Neural progenitor cell (in vitro differentiated cells): ENCODE results near the gene ZNF639. TPM values are rescaled to one million over a fixed set of nuclear protein-coding genes. Genes with fewer than 3 reads are reported as not detected.

Source experiments
- DNase-seq: peaks from one replicate; pipeline ENCODE4 v3.0.0-alpha.2; 2016; ENCODE audit warnings: low spot score
- H2AFZ ChIP-seq: fragments of 200-600 bp; sonication (generic); replicated peaks from 2 replicates; pipeline ENCODE4 v1.6.1; 2016; ENCODE audit warnings: antibody characterized with exemption
- H3F3A ChIP-seq: fragments of 200-600 bp; sonication (generic); 2 replicates; pipeline ENCODE4 v1.6.1; 2016; ENCODE audit warnings: antibody characterized with exemption, low read depth
- H3K27ac ChIP-seq: fragments of 200-600 bp; sonication (generic); 2 replicates; pipeline ENCODE4 v1.5.1; 2016; ENCODE audit warnings: mild to moderate bottlenecking
- H3K27me3 ChIP-seq: fragments of 200-600 bp; sonication (generic); 2 replicates; pipeline ENCODE4 v1.6.1; 2016; ENCODE audit warnings: mild to moderate bottlenecking, moderate library complexity
- H3K36me3 ChIP-seq: fragments of 200-600 bp; sonication (generic); 2 replicates; pipeline ENCODE4 v1.5.1; 2016
- H3K4me1 ChIP-seq: fragments of 200-600 bp; sonication (generic); 2 replicates; pipeline ENCODE4 v1.6.1; 2016; ENCODE audit warnings: mixed run types
- H3K4me2 ChIP-seq: fragments of 200-600 bp; sonication (generic); 2 replicates; pipeline ENCODE4 v1.6.1; 2016
- H3K4me3 ChIP-seq: fragments of 200-600 bp; sonication (generic); 2 replicates; pipeline ENCODE4 v1.5.1; 2016
- H3K79me2 ChIP-seq: fragments of 200-600 bp; sonication (generic); 2 replicates; pipeline ENCODE4 v1.6.1; 2016; ENCODE audit warnings: low read depth
- H3K9ac ChIP-seq: fragments of 200-600 bp; sonication (generic); 2 replicates; pipeline ENCODE4 v1.6.1; 2016
- H3K9me3 ChIP-seq: fragments of 200-600 bp; sonication (generic); 2 replicates; pipeline ENCODE4 v1.5.1; 2016; ENCODE audit warnings: low read depth
- H4K20me1 ChIP-seq: fragments of 200-600 bp; sonication (generic); 2 replicates; pipeline ENCODE4 v1.6.1; 2016; ENCODE audit warnings: low read depth
- H3K27ac Mint-ChIP-seq: 3 replicates; pipeline ENCODE4 v1.8.0; 2021; ENCODE audit warnings: mixed read lengths
- H3K27me3 Mint-ChIP-seq: 2 replicates; pipeline ENCODE4 v1.8.0; 2022; ENCODE audit warnings: low read depth, mild to moderate bottlenecking, inconsistent platforms, moderate library complexity, mixed read lengths; ENCODE audit not compliant: insufficient read depth
- H3K36me3 Mint-ChIP-seq: 3 replicates; pipeline ENCODE4 v1.8.0; 2021; ENCODE audit warnings: mixed read lengths
- H3K4me1 Mint-ChIP-seq: 3 replicates; pipeline ENCODE4 v1.8.0; 2021; ENCODE audit warnings: mixed read lengths
- H3K4me3 Mint-ChIP-seq: 3 replicates; pipeline ENCODE4 v1.8.0; 2021; ENCODE audit warnings: mild to moderate bottlenecking, moderate library complexity, mixed read lengths
- H3K9me3 Mint-ChIP-seq: 3 replicates; pipeline ENCODE4 v1.8.0; 2020; ENCODE audit warnings: mixed read lengths
- EZH2 ChIP-seq: fragments of 200-600 bp; sonication (generic); IDR thresholded peaks from 2 replicates; pipeline ENCODE4 v1.6.1; 2017; ENCODE audit warnings: antibody characterized with exemption, mild to moderate bottlenecking, moderate library complexity
- EZH2phosphoT487 ChIP-seq: fragments of 200-600 bp; sonication (generic); IDR thresholded peaks from 2 replicates; pipeline ENCODE4 v1.6.1; 2017; ENCODE audit warnings: antibody characterized with exemption
- total RNA-seq: library from RNA; depleted of rRNA; stranded (reverse); fragments of >200 nt; gene quantifications from 2 replicates; pipeline ENCODE4 v1.2.3, GENCODE V29; 2015; ENCODE audit warnings: low replicate concordance
- TF ChIP-seq, protein P1 (sequence below): fragments of 200-600 bp; sonication (generic); IDR thresholded peaks from 2 replicates; pipeline ENCODE4 v1.5.1; 2017; ENCODE audit warnings: antibody characterized with exemption, mild to moderate bottlenecking

Gene ZNF639
- total RNA-seq, 1 donor from 2014 or later: 107 TPM

DNA sequence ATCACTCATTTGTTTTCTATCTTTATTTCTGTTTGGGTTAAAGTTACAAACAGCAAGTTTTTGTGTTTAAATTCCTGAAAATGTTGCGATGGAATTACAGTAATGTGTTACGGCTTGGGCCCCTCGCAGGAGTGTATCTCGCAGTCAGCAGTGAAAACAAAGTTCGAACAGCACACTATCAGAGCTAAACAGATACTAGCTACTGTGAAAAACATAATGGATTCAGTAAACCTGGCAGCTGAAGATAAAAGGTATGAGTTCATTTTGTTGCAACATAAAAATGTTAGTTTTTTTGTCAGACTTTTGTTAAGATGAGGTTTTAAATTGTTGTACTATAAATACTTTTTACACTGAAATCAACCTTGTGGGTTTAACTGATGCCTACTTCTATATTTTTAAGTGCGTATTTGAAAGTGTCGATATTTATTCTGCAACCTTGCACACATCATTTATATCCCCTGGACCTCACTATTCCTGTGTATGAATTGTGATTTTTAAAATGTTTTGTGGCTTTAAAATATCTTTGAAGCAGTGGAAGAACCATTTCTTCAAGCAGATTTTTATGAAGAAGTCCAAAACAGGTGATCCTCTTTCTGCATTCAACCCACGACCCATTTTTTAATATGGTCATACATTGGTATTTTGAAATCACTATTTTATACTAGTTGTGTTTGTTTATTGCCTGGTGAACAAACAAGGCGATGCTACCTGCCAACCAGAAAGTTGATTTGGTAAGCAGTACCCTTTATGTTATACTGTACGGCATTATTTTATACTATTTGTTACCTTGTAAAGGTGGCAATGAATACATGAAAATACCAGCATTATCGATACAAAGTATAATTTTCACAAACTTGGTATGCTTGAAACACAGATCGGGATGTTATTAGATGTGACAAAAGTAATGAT is 52.5 kb downstream of the ZNF639 start:
- Histone ChIP-seq H3K4me3 (no peak overlapping the region), H3K27me3 (no peaks in the 10 kb centered on the region), H3K9me3 (no peaks in the 10 kb centered on the region), H2AFZ (no peak overlapping the region), H3K27ac (no peak overlapping the region), H4K20me1 (no peaks in the 10 kb centered on the region), H3K4me1 (no peaks in the 10 kb centered on the region), H3K79me2 (no peaks in the 10 kb centered on the region), H3F3A (peaks cover 5% of the 10 kb centered on the region), H3K36me3 (no peaks in the 10 kb centered on the region), H3K4me2 (no peak overlapping the region), H3K9ac (no peak overlapping the region)
- H3K27me3 Mint-ChIP-seq: no peaks in the 10 kb centered on the region
- DNase-seq: no peak
- H3K27ac Mint-ChIP-seq: no peak overlapping the region
- H3K4me1 Mint-ChIP-seq: no peaks in the 10 kb centered on the region
- H3K9me3 Mint-ChIP-seq: no peaks in the 10 kb centered on the region
- H3K4me3 Mint-ChIP-seq: no peak overlapping the region
- H3K36me3 Mint-ChIP-seq: peaks cover 13% of the 10 kb centered on the region
- TF ChIP-seq EZH2phosphoT487: no peak
- TF ChIP-seq, protein P1, sequence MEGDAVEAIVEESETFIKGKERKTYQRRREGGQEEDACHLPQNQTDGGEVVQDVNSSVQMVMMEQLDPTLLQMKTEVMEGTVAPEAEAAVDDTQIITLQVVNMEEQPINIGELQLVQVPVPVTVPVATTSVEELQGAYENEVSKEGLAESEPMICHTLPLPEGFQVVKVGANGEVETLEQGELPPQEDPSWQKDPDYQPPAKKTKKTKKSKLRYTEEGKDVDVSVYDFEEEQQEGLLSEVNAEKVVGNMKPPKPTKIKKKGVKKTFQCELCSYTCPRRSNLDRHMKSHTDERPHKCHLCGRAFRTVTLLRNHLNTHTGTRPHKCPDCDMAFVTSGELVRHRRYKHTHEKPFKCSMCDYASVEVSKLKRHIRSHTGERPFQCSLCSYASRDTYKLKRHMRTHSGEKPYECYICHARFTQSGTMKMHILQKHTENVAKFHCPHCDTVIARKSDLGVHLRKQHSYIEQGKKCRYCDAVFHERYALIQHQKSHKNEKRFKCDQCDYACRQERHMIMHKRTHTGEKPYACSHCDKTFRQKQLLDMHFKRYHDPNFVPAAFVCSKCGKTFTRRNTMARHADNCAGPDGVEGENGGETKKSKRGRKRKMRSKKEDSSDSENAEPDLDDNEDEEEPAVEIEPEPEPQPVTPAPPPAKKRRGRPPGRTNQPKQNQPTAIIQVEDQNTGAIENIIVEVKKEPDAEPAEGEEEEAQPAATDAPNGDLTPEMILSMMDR: no peak
- no peak for TF ChIP-seq EZH2

- Histone ChIP-seq H3F3A (peaks cover 1% of the 10 kb centered on the region), H3K9ac (no peak overlapping the region), H3K4me2 (no peak overlapping the region), H3K27me3 (no peaks in the 10 kb centered on the region), H3K27ac (no peak overlapping the region), H3K4me1 (no peaks in the 10 kb centered on the region), H3K79me2 (no peaks in the 10 kb centered on the region), H4K20me1 (no peaks in the 10 kb centered on the region), H3K36me3 (no peaks in the 10 kb centered on the region), H3K9me3 (no peaks in the 10 kb centered on the region), H2AFZ (no peak overlapping the region), H3K4me3 (no peak overlapping the region)
- Mint-ChIP-seq H3K36me3 (peaks cover 15% of the 10 kb centered on the region), H3K9me3 (no peaks in the 10 kb centered on the region), H3K27ac (no peak overlapping the region), H3K4me1 (no peaks in the 10 kb centered on the region), H3K4me3 (no peak overlapping the region), H3K27me3 (no peaks in the 10 kb centered on the region)
- no peak for DNase-seq
- TF ChIP-seq, protein P1: no peak
- TF ChIP-seq EZH2phosphoT487 (no peak), EZH2 (no peak)
These were observed 53.6 kb downstream of the ZNF639 start for GRCh38 chr3:179376474-179376873.

Other genes starting within 250 kb of the ZNF639 start
- gene PIK3CA, start 174.7 kb upstream of the ZNF639 start, total RNA-seq: 14.1 and 24.5 TPM in 2 replicates
- 2.9 and 4.4 TPM in 2 replicates for gene KCNMB3, start 71.9 kb upstream of the ZNF639 start, total RNA-seq
- 45.6 and 62.5 TPM in 2 replicates for gene MFN1, start 24.7 kb downstream of the ZNF639 start, total RNA-seq
- gene GNB4, start 128.4 kb downstream of the ZNF639 start, total RNA-seq: 43.5 and 74.6 TPM in 2 replicates
- 139 and 155 TPM in 2 replicates for gene ACTL6A, start 239.9 kb downstream of the ZNF639 start, total RNA-seq